Testis (tissue), 2 donors: ENCODE results near the gene PRDX2.

Experiments
- CTCF ChIP-seq, 3 experiments: fragments of 450-650 bp in 2 of 3; fragments of 200-600 bp in 1 of 3; sonication (generic) in 1 of 3; IDR thresholded peaks; one replicate each; pipeline ENCODE4 v1.5.1; 2016 to 2019; ENCODE audit warnings: antibody characterized with exemption in 3 of 3, mild to moderate bottlenecking in 2 of 3, moderate library complexity in 1 of 3
- POLR2A ChIP-seq: fragments of 450-650 bp; IDR thresholded peaks from one replicate; pipeline ENCODE4 v1.6.1; 2017; ENCODE audit warnings: antibody characterized with exemption, mild to moderate bottlenecking, moderate library complexity

DNA sequence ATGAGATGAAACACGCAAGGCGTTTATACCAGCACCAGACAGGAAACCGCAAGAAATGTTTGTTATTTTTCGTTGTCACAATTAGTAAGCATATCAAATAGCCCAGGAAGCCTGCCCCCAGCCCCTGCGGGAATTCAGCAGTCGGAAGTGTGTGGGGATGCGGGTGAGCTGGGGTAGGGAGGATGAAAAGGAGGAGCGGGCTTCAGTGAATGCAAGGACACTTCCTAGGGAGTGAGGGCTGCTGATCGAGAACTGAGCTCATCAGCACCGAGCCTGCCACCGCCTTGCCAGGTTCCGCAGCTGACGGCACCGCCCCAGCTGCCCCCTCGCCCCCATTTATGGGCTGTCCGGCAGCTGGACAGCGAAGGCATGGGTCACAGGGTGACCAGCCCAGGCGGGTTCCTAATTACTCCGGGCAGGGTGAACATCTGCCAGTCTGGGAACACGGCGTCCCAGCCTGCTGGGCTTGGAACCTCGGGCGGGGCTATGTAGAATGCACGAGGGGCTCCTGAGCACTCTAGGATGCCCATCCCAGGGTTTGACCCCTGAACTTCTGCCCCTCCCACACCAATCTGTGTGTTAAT lies 51.6 kb downstream of the PRDX2 start:
- TF ChIP-seq CTCF (IDR thresholded peaks at IDR 0.05) (no peak), POLR2A (no peak)
